NCI-H510A treated with DMSO at 0.1 percent for 48 hours (cell line): ENCODE data around the gene ZNF814.
"Not testable (repeated sequence)": the region's sequence is repeated elsewhere in the genome, so short reads cannot be mapped to it uniquely, and the experiment has no call there.

Experiments used
- DNase-seq: peaks from one replicate; lab custom pipeline; 2025; lab: John Stamatoyannopoulos, UW

ZNF814 gene

GRCh38 chr19:57816652-57817051, 72.2 kb downstream of the ZNF814 start:
- no peak for DNase-seq

GRCh38 chr19:57815247-57816075, 73.4 kb downstream of the ZNF814 start:
- no peak for DNase-seq

GRCh38 chr19:57814505-57815246, 74.2 kb downstream of the ZNF814 start, which contains the start of gene ZNF552:
TSS of gene ZNF552 (minus strand) at chr19:57814913. CDS start at chr19:57814743, 170 bp downstream.
- peak; percentile 88 for DNase-seq

- no peak for DNase-seq
Observed at GRCh38 chr19:57813919-57814504, 74.8 kb downstream of the ZNF814 start.

- not testable (repeated sequence) for DNase-seq
Observed at GRCh38 chr19:57812975-57813820, 75.6 kb downstream of the ZNF814 start.

- DNase-seq = no peak
Observed at GRCh38 chr19:57812226-57812625, 76.6 kb downstream of the ZNF814 start.

- DNase-seq = not testable (repeated sequence)
Observed at GRCh38 chr19:57810410-57811295, 78.2 kb downstream of the ZNF814 start.

GRCh38 chr19:57807541-57807940, 81.3 kb downstream of the ZNF814 start:
- no peak for DNase-seq

- no peak for DNase-seq
Observed at GRCh38 chr19:57803594-57804325, 85.1 kb downstream of the ZNF814 start.

- no peak for DNase-seq
Observed at GRCh38 chr19:57803265-57803593, 85.6 kb downstream of the ZNF814 start.

- DNase-seq = no peak
Observed at GRCh38 chr19:57802269-57802668, 86.6 kb downstream of the ZNF814 start.

- DNase-seq = no peak
Observed at GRCh38 chr19:57800696-57801095, 88.1 kb downstream of the ZNF814 start.
